Measurements from ENCODE around the gene ANXA2R.

Gene ANXA2R

DNA sequence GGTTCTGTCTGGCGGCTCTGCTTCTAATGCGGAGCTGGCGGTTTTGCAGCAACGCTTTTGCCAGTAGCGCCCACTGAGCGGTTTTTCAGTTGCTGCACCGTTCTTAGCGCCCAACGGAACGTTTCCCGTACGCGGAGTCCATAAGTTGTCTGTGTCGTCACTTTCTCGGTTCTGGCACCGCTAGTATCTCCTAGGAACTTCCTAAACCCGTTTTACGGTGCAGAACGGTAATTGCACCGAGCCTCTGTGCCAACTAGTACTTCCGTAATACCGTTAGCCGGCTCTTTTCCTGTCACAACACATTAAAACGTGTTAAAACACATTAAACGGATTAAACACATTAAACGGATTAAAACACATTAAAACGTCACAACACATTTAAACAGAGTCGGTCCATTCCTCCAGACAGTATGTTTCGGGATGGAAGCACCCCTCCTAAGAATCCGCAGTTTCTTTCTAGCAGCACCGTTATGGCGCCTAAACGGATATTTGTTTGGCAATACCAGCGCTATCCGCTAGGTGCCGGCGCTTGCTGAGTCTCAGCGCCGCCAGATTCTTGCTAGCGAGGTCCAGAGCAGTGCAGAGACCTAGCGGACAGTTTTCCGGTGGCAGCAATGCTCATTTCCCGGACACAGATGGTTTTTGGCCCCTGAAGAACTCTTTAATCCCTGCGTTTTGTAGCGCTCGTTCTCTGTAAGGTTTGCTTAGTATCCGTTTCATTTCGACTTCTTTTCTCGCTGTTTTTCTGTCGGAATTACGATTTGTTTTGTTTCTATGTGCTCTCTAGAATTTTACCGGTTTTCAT lies 45.4 kb downstream of the ANXA2R start:
- peak; percentile 88 for DNase-seq

DNA sequence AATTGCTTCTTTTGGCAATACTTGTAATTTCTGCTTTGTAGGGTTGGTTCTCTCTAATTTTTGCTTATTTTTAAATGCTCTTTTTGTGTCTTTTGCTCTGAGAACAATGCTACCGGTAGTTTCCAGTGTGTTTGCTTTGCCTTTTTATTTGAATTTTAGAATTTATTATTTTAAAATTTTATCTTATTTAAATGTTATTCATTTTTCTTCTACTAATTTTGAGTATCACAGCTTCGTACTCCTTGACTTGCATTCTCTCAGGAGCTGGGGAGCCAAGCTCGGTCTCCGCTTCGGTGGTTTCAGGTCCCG lies 45.9 kb downstream of the ANXA2R start:
- DNase-seq = no peak

GRCh38 chr5:42993516-42994245 lies 46.4 kb downstream of the ANXA2R start:
- DNase-seq = no peak

DNA sequence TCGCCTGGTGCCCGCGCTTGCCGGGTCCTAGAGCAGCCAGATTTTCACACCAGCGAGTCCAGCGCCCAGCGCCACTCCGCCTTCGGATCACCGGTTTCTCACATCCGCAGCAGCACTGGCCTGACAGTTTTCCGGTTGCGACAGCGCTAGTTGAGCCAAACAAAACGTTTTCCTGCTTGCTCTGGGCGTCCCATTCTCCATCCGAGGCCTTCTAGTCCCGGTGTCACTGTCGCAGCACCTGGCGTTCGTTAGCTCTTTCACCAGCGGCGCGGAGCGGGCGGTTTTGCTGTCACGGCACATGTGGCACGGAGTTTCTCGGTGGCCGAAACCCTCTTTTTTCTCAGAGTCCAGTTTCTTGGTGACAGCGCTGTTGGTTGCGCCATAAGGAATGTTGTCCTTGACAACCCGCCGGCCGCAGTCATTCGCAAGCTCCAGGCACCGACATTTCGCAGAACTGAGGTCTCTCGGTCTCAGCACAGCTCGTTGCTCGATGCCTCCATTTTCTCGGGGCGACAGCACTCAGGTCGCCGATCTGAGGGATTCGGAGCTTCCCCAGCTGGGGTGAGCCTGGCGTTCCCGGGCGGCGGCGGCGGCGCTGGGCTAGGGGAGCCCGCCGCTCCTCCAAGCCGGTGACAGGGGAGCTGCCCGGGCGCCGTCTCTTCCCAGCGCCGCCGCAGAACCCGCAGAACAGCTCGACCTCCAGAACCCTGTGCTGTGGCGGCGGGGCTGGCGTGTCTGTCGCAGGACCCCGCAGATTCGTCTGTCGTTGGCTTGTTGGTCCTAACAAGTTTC lies 47.8 kb downstream of the ANXA2R start:
- DNase-seq = peak; percentile 22

GRCh38 chr5:42991404-42992087 lies 48.6 kb downstream of the ANXA2R start:
- DNase-seq = no peak

DNA sequence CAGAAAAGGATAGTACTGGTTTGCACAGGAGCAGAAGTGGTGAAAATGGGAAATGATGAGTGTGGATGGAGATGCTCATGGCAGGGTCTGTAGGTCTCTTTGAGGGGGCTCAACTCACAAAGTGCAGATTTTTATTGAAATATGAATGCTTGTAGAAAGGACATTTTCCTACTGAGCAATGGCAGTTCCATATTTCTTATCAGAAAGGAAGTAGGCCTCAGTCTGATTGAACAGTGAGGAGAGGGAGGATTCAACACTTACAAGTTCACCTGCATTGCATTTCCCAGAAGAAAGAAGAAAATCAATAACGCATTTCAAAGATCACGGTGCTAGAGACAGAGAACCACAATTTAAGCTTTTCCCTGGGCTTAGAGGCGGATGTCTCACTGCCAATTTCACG lies 49.2 kb downstream of the ANXA2R start:
- DNase-seq = no peak

Data from kidney glomerular epithelial cell (primary cell).